GM21381 (cell line): ENCODE results near the gene MGME1.
"Not testable (repeated sequence)": the region's sequence is repeated elsewhere in the genome, so short reads cannot be mapped to it uniquely, and the experiment has no call there.

ENCODE experiments used
- ATAC-seq: cut with Tn5 transposase; IDR thresholded peaks from one replicate; pipeline ENCODE4 v1.9.1; 2021; ENCODE audit warnings: mild to moderate bottlenecking, moderate library complexity; ENCODE audit not compliant: unreplicated experiment

Gene MGME1

GRCh38 chr20:18018100-18018499, 49.3 kb downstream of the MGME1 start:
- no peak for ATAC-seq

GRCh38 chr20:18019068-18019467, 50.2 kb downstream of the MGME1 start:
- no peak for ATAC-seq

- no peak for ATAC-seq
These were observed 52.1 kb downstream of the MGME1 start for GRCh38 chr20:18020931-18021330.

DNA sequence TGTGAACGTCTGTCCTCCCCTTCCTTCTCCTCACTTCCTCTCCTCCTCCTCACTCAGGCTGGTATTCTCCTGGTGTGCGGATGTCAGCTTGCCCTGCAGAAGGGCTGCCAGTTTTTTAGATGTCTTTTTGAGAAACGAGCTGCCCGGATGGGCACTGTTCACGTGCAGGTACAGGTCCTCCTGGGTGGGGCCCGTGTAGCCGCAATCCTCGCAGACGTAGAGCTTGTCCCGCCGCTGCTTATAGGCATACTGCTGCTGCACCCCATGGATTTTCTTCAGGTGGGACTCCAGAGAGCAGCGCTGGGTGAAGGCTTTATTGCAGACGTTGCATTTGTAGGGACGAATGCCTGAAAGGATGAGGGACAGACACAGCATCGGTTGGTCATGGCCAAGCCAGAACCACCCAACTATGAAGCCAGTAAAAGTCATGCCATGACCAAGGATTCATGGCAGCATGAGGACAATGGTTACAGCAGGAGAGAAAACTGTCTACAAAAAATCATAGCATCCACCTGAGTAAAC, 55.8 kb downstream of the MGME1 start:
- ATAC-seq: no peak

DNA sequence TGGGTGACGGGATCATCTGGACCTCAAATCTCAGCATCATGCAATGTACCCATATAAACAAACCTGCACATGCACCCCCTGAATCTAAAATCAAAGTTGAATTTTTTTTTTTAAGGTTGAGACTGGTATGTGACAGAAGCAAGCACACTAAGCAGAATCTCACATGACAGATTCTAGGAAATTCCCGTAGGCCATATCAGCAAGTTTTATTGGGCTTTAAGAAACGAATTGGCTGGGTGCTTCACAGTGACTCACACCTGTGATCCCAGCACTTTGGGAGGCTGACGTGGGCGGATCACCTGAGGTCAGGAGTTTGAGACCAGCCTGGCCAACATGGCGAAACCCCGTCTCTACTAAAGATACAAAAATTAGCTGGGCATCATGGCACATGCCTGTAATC, 58.2 kb downstream of the MGME1 start:
- not testable (repeated sequence) for ATAC-seq

DNA sequence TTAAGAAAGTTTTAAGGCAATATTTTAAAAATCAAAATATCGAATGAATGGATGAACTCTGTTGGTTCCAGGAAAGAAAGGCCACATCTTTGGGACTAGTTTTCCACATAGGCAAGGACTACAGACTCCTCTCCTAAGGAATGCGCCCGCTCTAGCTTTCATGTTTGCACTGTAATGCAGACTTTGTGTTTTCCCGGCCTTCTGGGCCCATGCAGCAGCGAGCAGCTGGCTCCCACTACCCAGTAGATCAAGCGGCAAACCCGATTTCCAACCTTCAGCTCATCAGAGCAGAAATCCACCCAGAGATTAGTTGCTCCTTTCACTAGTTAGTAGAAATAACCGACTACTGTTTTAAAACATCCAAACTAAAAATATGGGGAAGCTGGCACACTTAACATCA, 61.2 kb downstream of the MGME1 start:
- no peak for ATAC-seq

DNA sequence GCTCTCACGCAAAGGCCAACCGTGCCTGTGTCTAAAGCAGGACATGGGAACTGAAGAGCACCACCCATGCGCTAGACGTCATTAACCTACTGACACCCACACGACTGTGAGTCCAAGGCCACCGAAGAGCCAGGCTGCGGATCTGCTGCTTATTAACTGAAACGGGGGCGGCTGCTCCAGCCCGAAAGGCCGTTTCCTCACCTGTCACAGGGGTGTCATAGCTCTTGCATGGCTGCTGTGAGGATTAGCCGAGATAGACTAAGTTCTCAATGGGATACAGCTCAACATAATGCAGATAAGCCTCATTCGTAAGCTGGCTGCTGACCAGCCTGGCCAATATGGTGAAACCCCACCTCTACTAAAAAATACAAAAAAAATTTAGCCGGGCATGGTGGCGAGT, 62.2 kb downstream of the MGME1 start:
- ATAC-seq: no peak

DNA sequence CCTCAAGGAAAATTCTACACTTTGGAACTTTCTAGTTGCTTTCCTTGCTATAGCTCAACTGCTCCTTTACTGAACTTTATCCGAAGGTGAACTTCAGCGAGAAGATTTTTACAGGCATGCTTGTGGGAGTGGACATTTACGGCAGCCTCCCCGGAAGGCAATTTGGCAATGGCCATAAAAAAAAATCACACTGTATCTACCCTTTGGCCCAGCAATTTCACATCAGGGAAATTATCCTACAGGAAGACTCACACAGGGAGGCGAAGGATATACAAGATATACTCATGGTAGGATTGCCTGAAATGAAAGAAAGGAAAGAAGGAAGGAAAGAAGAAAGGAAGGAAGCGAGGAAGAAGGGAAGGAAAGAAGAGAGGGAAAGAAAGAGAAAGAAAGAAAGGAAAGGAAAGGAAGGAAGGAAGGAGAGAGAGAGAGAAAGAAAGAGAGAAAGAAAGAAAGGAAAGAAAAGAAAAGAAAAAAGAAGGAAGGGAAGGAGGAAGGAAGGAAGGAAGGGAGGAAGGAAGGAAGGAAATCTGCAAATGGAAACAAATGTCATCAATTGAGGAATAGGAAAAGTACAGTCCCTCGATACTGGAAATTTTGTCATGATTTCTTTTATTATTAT, 63.2 kb downstream of the MGME1 start:
- no peak for ATAC-seq

DNA sequence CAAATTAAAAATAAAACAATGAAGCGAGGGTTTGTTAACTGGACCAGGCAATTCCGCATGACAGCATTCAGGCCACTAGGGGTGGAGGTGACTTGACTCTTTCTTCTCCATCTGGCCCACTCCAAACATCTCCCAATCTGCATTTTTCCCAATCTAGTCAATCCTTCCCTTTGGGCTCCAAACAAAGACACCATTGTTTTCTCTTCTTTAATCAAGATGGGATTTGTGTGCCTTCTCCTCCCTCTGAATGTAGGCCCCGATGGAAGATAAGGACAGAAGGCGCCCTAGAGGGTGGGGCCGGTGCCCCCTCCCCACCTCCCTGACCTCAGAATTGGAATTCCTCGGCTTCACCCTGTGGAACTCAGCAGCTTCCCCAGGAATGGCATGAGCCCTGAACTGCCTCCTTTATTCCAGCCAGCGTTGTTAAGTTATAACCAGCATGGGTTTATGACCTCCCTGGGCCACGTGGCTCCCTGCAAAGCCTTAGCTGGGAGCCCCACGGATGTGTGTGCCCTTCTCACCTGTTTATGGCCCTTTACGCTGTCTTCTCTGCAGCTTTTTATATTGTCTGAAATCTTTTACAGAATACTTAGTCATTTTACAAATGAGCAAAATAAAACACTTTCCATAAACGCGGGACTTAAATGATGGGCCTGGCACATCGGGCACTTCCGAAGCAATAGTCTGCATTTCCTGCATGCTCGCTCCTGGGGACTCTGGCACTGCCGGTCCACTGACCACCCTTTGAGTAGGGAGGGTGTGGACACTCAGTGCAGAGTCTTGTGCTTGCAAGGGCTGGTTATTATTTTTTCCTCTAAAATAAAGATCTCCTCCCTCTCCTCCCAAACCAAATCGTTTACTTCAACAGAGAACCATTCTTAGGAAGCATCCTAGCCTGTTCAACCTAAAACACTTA, 64.4 kb downstream of the MGME1 start:
- ATAC-seq: no peak

- no peak for ATAC-seq
These were observed 65.2 kb downstream of the MGME1 start for GRCh38 chr20:18034039-18034438.

DNA sequence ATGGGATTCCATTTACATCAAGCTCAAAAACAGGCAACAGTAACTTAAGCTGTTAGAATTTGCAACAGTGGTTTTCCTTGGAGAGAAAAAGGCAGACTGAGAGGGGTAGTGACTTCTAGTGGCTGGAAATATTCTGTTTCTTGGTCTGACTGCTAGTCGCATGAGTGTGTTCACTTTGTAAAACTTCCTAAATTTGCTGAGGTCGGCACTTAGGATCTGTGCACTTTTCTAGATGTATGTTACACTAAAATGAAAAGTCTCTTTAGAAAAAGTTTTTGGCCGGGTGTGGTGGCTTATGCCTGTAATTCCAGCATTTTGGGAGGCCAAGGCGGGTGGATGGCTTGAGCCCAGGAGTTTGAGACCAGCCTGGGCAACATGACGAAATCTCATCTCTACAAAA, 70.2 kb downstream of the MGME1 start:
- no peak for ATAC-seq
